Psoas muscle (tissue), 8 donors: Measurements from ENCODE around the gene MC3R. TPM values are rescaled to one million over a fixed set of nuclear protein-coding genes. Genes with fewer than 3 reads are reported as not detected.

Experiments used
- ATAC-seq, 4 donors: fragments of 200-7000 bp; cut with Tn5 transposase; one replicate each; pipeline ENCODE4 v1.9.1; 2020; ENCODE audit warnings: moderate library complexity in 3 of 4, mild to moderate bottlenecking in 2 of 4
- DNase-seq, 2 donors: peaks; one replicate each; pipeline ENCODE4 v3.0.0-alpha.2; 2020
- H3K27ac ChIP-seq: fragments of 200-600 bp; one replicate; pipeline ENCODE4 v1.8.0; 2022
- H3K27me3 ChIP-seq, 3 donors: fragments of 200-600 bp in 1 of 3; one replicate each; pipeline versions ENCODE4 v1.6.1 to v1.8.0; 2013 to 2022; ENCODE audit warnings: low read length in 2 of 3, mild to moderate bottlenecking in 2 of 3, moderate library complexity in 1 of 3; ENCODE audit not compliant: insufficient read depth in 3 of 3
- H3K36me3 ChIP-seq, 2 donors: fragments of 200-600 bp in 1 of 2; one replicate each; pipeline versions ENCODE4 v1.6.1 to v1.8.0; 2013 to 2022; ENCODE audit warnings: low read depth in 1 of 2, mild to moderate bottlenecking in 1 of 2, moderate library complexity in 1 of 2; ENCODE audit not compliant: insufficient read depth in 1 of 2
- H3K4me1 ChIP-seq: fragments of 200-600 bp; one replicate; pipeline ENCODE4 v1.8.0; 2022
- H3K4me3 ChIP-seq: fragments of 200-600 bp; one replicate; pipeline ENCODE4 v1.8.0; 2022; ENCODE audit warnings: mild to moderate bottlenecking
- H3K9me3 ChIP-seq: fragments of 200-600 bp; one replicate; pipeline ENCODE4 v1.8.0; 2022
- CTCF ChIP-seq: fragments of 200-600 bp; IDR thresholded peaks from one replicate; pipeline ENCODE4 v1.8.0; 2022; ENCODE audit warnings: antibody characterized with exemption
- WGBS, 3 donors: extraction: QIAGEN DNeasy Blood & Tissue Kit; methylation state at CpG; one replicate each; pipeline versions ENCODE4 v1.1.6 to v1.1.7; 2013; 5-methylcytosine and 5-hydroxymethylcytosine counted together
- intact Hi-C, 2 donors: fragments of 100-400 bp; cut with DNase I; formaldehyde crosslinking; loops; one replicate each; pipeline versions ENCODE4 v1.11.0 to v1.14.2; 2022
- polyA plus RNA-seq, 3 donors: library from polyadenylated mRNA; stranded (reverse); fragments of 200-250 nt; gene quantifications; one replicate each; pipeline ENCODE4 v1.2.3, GENCODE V29; 2013
- total RNA-seq, 4 donors: library from RNA; stranded (reverse); fragmentation: NEBNext Ultra II Directional in 2 of 4; extraction: Animal tissue kit (Norgen Biotek cat#: 25700) in 2 of 4; gene quantifications; one replicate each; pipeline versions ENCODE4 v1.2.1 to v1.2.4, GENCODE V29; 2021 to 2023
- donor health status: healthy with polysubstance abuse.
- donor health status: DM: no; HTN: no; CAD: no; lungs with moderate emphysema.
- donor health status: Bipolar disorder and iron deficiency.
- donor health status: healthy.
- donor health status: DM: yes; HTN: yes; CAD: no.
- donor health status: DM: no; HTN: no; CAD: no.
- donor health status: DM: no; HTN: no; CAD: no.
- donor health status: DM: yes; HTN: yes; CAD: no.

The MC3R gene
- total and polyA plus RNA-seq, 7 donors, result not detected

GRCh38 chr20:56273491-56273890 is 25.0 kb downstream of the MC3R start:
- ATAC-seq (no peak), DNase-seq (no peak)
- intact Hi-C loops, result no loop called here
- H3K9me3 ChIP-seq, result no peaks in the 10 kb centered on the region
- no peaks in the 10 kb centered on the region for H3K27me3 ChIP-seq
- no peak overlapping the region for H3K4me3 ChIP-seq
- no peaks in the 10 kb centered on the region for H3K4me1 ChIP-seq
- no peaks in the 10 kb centered on the region for H3K36me3 ChIP-seq
- TF ChIP-seq CTCF, result no peak
- no peak overlapping the region for H3K27ac ChIP-seq
- WGBS, 3 donors, result 45 to 89% (median 68%) methylated on average over 2 of the region's 2 CpGs

- intact Hi-C loops, result no loop called here
- WGBS, 3 donors, result 78 to 84% (median 81%) methylated on average over 6 of the region's 6 CpGs
- DNase-seq (no peak), ATAC-seq (no peak)
- H3K4me1 ChIP-seq, result no peaks in the 10 kb centered on the region
- no peak overlapping the region for H3K27ac ChIP-seq
- H3K4me3 ChIP-seq, result no peak overlapping the region
- no peaks in the 10 kb centered on the region for H3K27me3 ChIP-seq
- TF ChIP-seq CTCF, result no peak
- no peaks in the 10 kb centered on the region for H3K9me3 ChIP-seq
- no peaks in the 10 kb centered on the region for H3K36me3 ChIP-seq
Measured at GRCh38 chr20:56274156-56274555, 25.6 kb downstream of the MC3R start.

GRCh38 chr20:56278196-56278595 is 29.7 kb downstream of the MC3R start:
- H3K4me3 ChIP-seq, result no peak overlapping the region
- H3K27ac ChIP-seq, result no peak overlapping the region
- DNase-seq (no peak), ATAC-seq (no peak)
- intact Hi-C loops, result no loop called here
- no peak for TF ChIP-seq CTCF
- H3K9me3 ChIP-seq, result no peaks in the 10 kb centered on the region
- no peaks in the 10 kb centered on the region for H3K4me1 ChIP-seq
- WGBS, 3 donors, result 60 to 72% (median 72%) methylated on average over 2 of the region's 2 CpGs
- H3K27me3 ChIP-seq, result no peaks in the 10 kb centered on the region
- no peaks in the 10 kb centered on the region for H3K36me3 ChIP-seq

- WGBS, 3 donors, result 84 to 92% (median 86%) methylated on average over 3 of the region's 3 CpGs
- no peak for DNase-seq
- Histone ChIP-seq H3K27me3 (peaks cover 0 to 6% (median 0%) of the 10 kb centered on the region in 3 donors), H3K9me3 (no peaks in the 10 kb centered on the region), H3K4me3 (no peak overlapping the region), H3K27ac (no peak overlapping the region), H3K36me3 (no peaks in the 10 kb centered on the region), H3K4me1 (no peaks in the 10 kb centered on the region)
- no peak for ATAC-seq
- no peak for TF ChIP-seq CTCF
- intact Hi-C loops, result no loop called here
Measured at GRCh38 chr20:56285496-56285895, 37.0 kb downstream of the MC3R start.

GRCh38 chr20:56289652-56290051 is 41.1 kb downstream of the MC3R start:
- Histone ChIP-seq H3K27ac (no peak overlapping the region), H3K9me3 (no peaks in the 10 kb centered on the region), H3K36me3 (no peaks in the 10 kb centered on the region), H3K4me3 (no peak overlapping the region), H3K4me1 (no peaks in the 10 kb centered on the region), H3K27me3 (peaks cover 0 to 6% (median 0%) of the 10 kb centered on the region in 3 donors)
- ATAC-seq (no peak), DNase-seq (no peak)
- TF ChIP-seq CTCF, result no peak
- 71 to 80% (median 75%) methylated on average over 5 of the region's 5 CpGs for WGBS, 3 donors
- intact Hi-C loops, result no loop called here
